ENCODE data around the gene MRPS16.
"Not testable (repeated sequence)": the region's sequence is repeated elsewhere in the genome, so short reads cannot be mapped to it uniquely, and the experiment has no call there.

MRPS16 gene

DNA sequence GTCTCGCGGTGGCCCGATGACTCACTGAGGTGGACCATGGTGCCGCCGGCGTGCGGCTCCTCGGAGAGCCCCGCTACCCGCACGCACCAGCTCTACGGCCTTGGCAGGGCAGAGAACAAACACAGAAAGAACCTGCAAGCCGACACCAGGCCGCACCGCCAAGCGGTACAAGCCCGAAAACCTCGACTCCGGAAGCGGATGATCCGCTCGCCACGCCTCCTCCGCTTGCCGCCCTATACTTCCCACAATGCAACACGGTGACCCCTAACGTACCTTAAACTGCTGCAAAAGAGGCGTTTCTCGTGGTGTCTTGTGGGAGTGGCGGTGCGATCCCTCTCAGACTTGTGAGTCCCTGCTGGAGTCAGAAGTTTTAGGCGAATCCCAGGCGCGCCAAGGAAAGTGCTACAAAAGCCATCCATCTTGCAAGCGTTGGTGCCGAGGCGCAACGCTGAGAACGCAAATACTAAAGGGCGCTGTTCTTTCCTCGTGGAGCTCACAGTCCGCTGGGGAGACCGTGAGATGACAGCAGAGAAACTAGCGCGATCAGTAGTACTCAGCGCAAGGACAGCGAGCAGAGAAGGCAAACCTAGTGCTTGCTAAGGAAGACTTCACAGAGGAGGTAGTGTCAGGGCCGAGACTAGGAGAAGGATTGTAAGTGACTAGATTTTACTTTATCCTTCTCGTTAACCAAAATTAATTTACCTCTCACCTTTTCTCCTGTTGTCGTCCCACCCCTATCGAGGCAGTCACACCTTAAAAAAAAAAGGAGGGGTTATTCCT is at the start of gene MRPS16:
Gene MRPS16, minus strand, starts transcription at position 200 of the 780 bp plus-strand sequence. Its CDS starts 162 bp downstream, at position 38.
- peak; percentile 85 for DNase-seq (ENCODE audit: low read depth)

DNA sequence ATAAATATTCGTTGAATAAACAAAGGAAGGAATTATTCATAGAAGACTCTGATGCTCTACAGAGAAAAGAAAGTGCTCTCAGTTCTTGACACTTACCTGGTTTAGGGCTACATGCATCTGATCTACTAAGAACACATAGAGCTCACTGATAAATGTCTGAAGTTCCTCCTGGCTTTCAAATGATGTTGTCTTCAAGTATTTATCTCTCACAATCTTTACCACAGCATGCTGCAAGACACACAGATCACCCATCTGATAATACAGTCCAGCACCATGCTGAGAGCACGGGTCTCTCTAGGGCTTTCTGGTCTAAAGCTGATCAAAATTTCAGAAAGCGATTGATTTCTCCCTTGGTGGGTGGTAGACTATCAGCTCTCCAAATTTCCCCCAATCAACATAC is 44.5 kb upstream of the MRPS16 start:
- no peak for DNase-seq (ENCODE audit: low read depth)

DNA sequence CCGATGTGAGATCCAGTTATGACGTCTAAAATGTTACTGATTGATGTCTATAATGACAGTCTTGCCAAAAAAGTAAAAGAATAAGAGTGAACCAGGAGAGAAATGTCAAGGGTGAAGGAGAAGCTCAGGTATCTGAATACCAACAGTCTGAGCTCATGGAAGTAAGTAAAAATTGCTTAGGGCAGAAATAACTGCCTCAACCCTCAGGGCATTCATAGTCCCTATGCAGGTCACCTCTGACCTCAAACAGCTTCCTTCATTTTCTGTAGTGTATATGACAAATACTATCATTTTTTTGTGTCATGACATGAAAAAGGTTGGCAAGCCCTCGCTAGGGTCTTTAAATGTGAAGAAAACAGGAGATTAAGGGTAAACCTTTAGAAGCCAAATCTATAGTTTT is 41.0 kb upstream of the MRPS16 start:
- DNase-seq (ENCODE audit: low read depth), result no peak

DNA sequence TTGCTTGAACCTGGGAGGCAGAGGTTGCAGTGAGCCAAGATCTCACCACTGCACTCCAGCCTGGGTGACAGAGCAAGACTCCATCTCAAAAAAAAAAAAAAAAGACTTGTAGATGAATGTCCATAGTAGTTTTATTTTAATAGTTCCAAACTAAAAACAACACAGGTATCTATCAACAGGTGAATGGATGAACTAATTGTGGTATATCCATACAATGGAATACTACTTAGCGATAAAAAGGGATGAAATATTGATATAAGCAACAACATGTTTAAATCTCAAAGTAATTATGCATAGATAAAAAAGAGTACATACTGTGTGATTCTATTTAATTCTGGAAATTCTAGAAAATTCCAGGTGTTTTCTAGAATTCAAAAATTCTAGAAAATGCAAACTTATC is 37.5 kb upstream of the MRPS16 start:
- DNase-seq (ENCODE audit: low read depth), result no peak

DNA sequence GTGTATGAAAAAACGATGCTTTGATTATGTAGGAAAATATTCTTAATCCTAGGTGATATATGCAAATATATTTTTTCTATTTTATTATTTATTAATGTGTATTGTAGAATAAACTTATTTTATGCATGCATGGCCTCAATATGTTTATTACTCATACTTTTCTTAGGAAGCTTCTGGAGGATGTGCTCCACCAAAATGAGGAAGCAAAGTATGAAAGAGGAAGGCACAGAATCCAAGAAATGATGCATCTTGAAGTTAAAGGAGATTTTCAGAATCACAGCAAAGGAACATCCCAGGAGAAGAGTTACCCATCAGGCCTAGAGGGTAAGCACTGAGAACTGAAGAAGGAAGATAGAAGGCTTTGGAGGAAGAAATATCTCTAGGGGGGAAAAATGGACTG is 35.0 kb upstream of the MRPS16 start:
- DNase-seq (ENCODE audit: low read depth), result no peak

DNA sequence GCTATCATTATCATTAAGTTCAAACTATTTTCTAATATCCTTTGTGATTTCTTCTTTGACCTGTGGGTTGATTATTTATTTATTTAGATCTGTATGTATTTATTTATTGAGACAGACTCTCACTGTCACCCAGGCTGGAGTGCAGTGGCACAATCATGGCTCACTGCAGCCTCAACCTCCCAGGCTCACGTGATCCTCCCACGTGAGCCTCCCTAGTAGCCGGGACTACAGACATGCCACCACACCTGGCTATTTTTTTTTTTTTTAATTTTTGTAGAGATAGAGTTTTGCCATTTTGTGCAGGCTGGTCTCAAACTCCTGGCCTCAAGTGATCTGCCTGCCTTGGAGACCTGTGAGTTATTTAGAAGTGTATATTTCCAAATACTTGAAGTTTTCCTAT is 28.7 kb upstream of the MRPS16 start:
- no peak for DNase-seq (ENCODE audit: low read depth)

DNA sequence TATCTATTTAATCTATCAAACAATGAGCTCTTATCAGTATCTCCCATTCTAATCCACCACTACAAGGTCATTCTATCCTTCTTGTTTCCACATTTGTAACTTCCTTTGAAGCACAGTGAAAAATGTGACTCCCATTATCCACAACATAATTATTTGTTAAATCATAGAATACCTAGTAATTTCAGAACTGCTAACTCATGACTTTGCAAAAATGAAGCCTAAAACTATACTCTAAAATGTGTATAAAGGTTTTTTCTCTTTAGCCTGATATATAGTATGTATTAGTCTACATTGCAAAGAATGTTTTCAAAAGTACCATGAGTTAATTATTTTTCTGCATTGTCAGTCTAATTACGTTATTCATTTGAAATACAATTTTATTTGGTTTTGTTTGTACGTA is 12.0 kb upstream of the MRPS16 start:
- no peak for DNase-seq (ENCODE audit: low read depth)

DNA sequence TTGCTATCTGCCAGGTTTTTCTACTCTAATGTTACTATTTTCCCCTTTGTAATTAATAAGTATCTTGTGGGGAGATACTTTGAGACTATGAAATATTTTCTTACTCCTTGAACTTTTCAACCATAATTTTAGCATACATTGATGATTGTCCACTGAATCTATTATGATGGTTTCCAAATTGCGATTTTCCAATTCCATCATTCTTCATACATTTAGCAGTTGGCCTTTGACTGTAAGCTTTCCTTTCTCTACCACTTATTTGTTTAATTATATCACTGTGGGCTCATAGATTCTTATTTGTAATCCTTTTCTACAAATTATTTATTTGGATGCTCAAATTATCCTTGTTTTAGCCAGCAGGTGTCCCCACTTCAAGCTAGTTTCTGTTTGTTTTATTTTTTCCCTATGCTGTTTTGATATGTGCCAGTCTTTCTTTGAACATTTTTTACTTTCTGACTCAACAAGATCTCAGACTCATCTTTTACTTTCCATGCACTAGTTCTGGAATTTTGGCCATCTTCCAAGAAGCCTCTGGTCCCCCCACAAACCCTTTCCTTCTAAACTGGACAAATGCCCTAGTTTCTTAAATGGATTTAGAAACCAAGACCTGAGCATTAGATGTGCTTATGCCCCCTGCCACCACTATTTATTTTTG is 11.4 kb upstream of the MRPS16 start:
- no peak for DNase-seq (ENCODE audit: low read depth)

DNA sequence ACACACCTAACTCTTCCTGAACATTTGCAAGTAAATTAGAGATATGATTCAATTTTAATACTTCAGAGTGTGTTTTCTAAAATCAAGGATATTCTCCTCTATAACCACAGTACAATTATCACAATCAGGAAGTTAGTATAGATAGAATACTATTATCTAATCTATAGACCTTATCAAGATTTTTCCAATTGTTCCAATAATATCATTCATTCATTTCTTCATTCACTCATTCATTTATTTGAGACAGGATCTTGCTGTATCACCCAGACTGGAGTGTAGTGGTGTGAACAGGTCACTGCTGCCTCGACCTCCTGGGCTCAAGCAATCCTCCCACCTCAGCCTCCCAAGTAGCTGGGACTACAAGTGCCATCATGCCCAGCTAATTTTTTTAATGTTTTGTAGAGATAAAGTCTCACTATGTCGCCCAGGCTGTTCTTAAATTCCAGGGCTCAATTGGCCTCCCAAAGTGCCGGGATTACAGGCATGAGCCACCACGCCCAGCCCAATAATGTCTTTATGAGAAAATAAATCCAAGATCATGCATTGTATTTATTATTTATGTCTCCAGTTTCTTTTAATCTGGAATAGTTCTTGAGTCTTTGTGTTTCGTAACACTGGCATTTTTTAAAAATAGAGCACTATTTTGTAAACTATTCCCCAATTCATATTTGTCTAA is 10.6 kb upstream of the MRPS16 start:
- no peak for DNase-seq (ENCODE audit: low read depth)

DNA sequence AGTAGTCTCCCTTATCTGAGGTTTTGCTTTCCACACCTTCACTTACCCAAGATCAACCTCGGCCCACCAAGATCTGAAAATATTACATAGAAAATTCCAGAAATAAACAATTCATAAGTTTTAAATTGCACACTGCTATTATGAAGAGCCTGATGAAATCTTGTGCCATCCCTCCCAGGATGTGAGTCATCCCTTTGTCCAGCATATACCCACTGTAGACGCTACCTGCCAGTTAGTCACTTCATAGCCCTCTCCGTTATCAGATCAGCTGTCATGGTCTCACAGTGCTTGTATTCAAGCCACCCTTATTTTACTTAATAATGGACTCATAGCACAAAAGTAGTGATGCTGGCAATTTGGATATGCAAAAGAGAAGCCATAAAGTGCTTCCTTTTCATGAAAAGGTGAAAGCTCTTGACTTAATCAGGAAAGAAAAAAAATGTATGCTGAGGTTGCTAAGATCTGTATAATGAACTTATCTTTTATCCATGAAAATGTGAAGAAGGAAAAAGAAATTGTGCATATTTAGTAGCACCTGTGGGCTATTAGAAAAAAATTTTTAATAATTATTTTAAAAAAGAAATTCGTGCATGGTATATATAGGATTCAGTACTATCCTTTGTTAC is 9.8 kb upstream of the MRPS16 start:
- DNase-seq (ENCODE audit: low read depth), result no peak

DNA sequence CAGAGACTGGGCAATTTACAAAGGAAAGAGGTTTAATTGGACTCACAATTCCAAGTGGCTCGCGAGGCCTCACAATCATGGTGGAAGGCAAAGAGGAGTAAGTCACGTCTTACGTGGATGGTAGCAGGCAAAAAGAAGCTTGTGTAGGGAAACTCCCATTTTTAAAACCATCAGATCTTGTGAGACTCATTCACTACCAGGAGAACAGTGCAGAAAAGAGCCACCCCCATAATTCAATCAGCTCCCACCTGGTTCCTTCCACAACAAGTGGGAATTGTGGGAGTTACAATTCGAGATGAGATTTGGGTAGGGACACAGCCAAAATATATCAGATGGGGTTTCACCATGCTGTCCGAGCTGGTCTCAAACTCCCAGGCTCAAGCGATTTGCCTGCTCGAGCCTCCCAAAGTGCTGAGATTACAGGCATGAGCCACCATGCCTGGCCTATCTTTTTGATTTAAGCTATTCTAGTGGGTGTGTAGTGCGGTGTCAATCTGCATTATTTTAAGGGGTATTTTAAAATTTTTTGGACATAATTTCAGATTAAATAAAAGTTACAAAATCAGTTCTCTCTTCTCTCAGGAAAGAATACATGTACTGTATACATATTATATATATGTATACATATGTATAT is 9.0 kb upstream of the MRPS16 start:
- DNase-seq (ENCODE audit: low read depth), result no peak

DNA sequence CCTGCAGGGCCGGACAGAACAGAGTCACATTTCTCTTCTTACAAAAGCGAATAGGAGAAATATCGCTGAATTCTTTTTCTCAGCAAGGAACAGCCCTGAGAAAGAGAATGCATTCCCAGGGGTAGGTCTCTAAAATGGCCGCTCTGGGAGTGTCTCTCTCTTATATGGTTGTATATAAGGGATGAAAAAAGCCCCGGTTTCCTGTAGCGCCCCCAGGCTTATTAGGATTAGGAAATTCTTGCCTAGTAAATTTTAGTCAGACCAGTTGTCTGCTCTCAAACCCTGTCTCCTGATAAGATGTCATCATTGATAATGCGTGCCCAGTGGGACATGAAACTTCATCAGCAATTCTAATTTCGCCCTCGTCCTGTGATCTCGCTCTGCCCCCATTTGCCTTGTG is 6.2 kb upstream of the MRPS16 start:
- not testable (repeated sequence) for DNase-seq (ENCODE audit: low read depth)

DNA sequence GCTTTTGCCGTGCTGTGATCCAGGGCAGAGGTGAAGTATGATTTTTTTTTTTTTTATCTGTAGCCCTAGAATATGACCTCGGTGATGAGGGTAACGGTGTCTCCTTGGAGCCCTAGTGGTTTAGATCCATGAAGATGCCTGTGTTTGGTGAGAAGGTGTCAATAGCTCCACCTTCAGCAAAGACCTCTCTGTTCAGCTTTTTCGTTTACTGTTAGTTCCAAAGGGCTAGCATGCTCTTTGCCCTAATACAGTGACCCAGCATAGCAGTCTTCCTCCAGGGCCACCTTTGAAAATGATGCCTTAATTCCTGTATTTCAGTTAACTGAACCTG is 746 bp upstream of the MRPS16 start:
- no peak for DNase-seq (ENCODE audit: low read depth)

DNA sequence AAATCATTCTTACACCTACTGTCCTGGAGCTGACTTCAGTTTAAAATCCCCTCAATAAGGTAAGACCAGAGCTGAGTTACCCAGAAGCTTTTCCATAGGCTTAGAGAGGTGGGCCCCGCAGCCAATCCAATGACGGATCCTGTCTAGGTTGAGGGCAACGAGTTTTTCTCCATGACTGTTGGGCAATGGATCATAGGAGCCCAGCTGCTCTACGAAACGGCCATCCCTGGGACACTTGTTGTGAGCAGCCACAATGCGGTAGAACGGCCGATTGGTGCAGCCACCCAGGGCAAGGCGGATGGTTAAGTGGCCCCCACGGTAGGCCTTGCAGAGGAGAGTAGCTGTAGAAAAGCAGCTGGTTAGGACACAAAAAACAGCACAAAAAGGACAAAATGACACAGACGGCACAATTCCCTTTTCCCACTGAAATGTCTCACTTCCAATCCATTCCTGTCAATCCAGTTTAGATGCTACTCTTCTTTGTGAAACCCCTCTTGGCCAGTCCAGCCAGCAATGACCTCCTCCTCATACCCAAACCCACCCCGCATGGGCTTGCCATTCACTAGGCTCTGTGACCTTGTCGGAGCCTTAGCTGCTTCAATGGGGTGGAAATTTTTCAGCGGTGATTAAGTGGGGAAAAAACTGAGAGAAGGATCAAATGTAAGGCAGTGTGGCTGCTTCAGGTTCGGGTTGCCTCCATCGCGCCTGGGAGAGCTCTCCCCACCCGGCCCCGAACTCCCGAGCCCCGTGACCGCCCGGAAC is 580 bp downstream of the MRPS16 start:
- DNase-seq (ENCODE audit: low read depth), result no peak

DNA sequence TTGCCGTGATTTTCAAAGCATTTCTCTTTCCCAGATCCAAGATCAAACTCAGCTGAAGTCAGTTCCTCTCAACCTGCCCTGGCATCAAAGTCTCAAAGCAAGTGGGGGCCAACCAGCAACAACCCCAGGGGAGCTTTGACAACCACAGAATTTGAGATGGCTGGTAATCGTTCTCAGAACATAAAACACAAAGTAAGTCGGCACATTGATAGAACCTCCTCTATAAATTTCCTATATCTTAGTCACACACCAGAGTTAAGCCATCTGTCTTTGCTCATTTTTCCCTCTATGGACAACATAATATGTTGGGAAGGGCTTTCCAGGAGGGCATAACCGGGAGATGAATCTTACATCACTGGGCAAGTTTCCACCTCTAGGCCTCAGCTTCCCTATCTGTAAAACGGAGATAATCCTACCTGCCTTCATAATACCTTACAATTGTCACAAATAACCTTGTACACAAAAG is 4.2 kb downstream of the MRPS16 start:
- DNase-seq (ENCODE audit: low read depth), result no peak

DNA sequence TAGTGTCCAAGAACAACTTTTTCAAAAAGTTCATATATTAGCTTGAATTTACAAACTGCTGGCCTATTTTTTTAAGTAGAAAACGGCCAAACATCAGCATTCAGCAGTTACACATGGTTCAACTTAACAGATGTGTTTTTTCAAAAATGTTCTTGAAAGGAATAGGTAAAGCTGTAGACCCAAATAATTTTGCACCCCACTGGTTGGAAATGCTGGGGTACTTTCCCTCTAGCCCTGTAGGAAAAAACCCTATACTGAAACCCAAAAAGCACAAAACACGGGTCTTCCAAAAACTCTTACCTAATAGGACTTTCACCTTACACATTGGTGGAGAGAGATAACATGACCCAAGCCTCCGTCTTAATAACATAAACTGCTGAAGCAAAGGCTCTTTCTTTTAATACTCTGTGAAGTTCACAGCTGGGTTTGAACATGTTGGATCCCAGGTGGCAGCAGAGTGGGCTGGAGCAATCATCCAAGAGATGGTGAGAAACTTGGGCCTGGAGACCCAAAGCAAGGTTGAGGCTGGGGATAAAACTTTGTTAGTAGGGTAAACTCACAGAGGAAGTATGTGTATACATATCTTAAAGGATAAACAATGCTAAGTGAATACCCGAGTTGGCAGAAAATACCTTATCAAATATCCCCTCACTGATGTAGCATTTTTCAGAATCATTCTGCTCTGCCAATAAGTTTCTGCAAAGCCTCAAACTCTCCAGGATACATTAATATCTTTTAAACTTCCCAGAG is 4.8 kb downstream of the MRPS16 start:
- no peak for DNase-seq (ENCODE audit: low read depth)

DNA sequence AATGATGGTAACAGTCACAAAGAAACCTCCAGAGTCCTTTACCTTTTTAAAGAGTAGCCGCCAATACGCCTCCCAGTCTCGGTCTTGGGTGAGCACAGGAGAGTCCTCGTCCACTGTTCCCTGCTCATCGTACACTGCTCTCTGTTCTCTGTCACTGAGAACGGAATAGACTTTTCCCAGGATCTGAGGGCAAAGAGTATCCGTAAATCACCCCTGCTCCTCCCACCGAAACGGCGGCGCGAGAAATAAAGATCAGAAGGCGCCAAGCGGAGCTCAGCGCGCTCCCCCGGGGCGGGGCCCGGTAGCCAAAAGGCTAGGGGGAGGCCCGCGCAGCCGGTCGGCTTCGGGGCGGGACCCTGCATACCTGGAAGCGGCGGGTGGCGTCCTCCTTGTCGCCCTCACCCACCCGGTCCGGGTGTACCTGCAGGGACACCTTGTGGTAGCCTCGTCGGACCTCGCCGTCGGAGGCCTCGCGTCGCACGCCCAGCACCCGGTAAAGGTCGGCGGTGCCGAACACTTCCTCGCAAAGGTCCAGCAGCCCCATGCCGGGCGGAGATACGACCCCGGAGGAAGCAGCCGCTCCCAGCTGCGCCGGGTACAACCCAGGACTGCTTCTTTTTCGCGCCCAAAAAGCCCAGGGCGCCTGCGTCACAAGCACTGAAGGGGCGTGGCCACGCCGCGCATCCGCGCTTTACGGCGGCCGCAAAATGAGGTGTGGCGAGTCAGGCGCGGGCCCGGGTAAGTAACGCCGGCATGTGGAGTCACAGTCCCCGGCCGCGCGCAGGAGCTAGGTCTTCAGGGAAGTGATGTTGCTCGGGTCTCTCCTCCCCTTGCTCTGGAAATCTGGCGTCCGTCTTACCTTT is 5.6 kb downstream of the MRPS16 start, which contains the start of gene DNAJC9:
Gene DNAJC9, minus strand, starts transcription at position 610 of the 863 bp plus-strand sequence. Its CDS starts 66 bp downstream, at position 544.
- DNase-seq (ENCODE audit: low read depth), result peak; percentile 99

DNA sequence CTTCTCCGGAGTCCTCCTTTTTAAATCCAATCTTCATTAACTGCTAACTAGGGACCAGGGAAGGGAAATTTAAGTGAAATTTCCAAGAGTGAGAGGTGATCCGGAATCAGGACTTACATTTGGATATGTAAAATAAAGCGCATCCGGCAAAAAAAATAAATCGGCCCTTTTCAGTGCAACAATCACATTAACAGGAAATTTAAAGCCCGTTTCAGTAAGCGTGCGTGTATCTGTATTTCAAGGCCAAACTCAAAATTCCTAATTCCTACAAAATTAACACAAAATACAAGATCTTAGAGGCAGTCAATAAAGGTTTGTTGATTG is 6.2 kb downstream of the MRPS16 start:
- DNase-seq (ENCODE audit: low read depth), result no peak

DNA sequence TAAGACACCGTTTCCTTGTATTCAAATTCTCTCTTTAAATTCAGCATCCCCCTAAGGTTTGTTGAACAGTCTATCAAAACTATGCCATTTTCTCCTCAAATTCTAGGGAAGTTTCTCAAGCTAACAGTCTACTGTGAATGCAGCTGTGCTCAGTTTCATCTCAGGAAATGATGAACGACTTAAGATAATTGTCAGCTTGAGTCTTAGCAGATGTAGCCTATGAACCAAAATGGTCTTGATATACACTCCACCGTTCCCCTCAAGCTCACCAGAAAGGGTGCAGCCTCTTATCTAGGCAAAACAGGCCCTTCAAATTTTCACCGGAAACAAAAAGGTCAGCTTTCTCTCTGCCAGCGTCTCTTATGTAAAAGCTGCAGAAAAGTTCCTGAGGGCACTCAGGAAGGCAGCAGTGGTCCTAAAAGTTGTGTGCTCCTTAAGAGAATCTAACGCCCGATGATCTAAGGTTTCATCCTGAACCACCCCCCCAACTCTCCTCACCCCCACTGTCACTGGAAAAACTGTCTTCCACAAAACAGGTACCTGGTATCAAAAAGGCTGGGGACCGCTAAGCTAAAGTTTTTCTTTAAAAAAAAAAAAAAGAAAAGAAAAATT is 7.5 kb downstream of the MRPS16 start:
- DNase-seq (ENCODE audit: low read depth), result no peak

All from activated T-cell treated with anti-CD3 and anti-CD28 coated beads for 48 hours (primary cell).